ENCODE measurements around the gene LASP1NB.
"Not testable (repeated sequence)": the region's sequence is repeated elsewhere in the genome, so short reads cannot be mapped to it uniquely, and the experiment has no call there.

Gene LASP1NB

GRCh38 chr17:38970804-38971203 is 45.4 kb downstream of the LASP1NB start:
- DNase-seq, result no peak

DNA sequence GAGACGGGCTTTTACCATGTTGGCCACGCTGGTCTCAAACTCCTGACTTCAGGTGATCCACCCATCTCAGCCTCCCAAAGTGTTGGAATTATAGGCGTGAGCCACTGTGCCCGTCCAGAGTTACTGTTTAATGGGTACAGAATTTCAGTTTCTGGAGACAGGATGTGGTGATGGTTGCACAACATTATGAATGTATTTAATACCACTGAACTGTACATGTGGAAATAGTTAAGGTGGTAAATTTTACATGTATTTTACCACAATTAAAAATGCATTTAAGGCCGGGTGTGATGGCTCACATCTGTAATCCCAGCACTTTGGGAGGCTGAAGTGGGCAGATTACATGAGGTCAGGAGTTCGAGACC is 50.8 kb downstream of the LASP1NB start:
- not testable (repeated sequence) for DNase-seq

GRCh38 chr17:38978180-38978579 is 52.8 kb downstream of the LASP1NB start:
- no peak for DNase-seq

All from NCI-H187 treated with DMSO at 0.1 percent for 48 hours (cell line).